Panc1 (cell line): Measurements from ENCODE around the gene IQSEC2. TPM values are rescaled to one million over a fixed set of nuclear protein-coding genes. Genes with fewer than 3 reads are reported as not detected.

ENCODE experiments used
- ATAC-seq: fragments of 200-7000 bp; cut with Tn5 transposase; 2 replicates; pipeline ENCODE4 v1.9.1; 2020; ENCODE audit warnings: mild to moderate bottlenecking, moderate library complexity
- BruUV-seq: library from RNA; stranded (reverse); fragments of 400-500 nt; replicated peaks from 2 replicates; lab custom pipeline; 2021; lab: Mats Ljungman, UMichigan
- CTCF ChIA-PET: fragments of 300-600 bp; sonication (Branson Sonifier 250); formaldehyde crosslinking; loops from one replicate; lab custom pipeline; 2022; ENCODE audit warnings: antibody characterized with exemption; lab: Charles Lee
- POLR2A ChIA-PET: fragments of 300-600 bp; sonication (Branson Sonifier 250); formaldehyde crosslinking; loops from one replicate; lab custom pipeline; 2022; ENCODE audit warnings: antibody characterized with exemption; lab: Charles Lee
- DNase-seq: peaks from one replicate; pipeline ENCODE4 v3.0.0-alpha.2; 2010; ENCODE audit warnings: low read depth, low spot score
- H3K27ac ChIP-seq: 2 replicates; pipeline ENCODE4 v1.5.1; 2011; ENCODE audit warnings: mild to moderate bottlenecking, low read length, inconsistent platforms
- H3K27me3 ChIP-seq: fragments of 200-500 bp; sonication (Bioruptor generic); 2 replicates; pipeline ENCODE4 v1.6.0; 2014; ENCODE audit warnings: low read length, inconsistent platforms; ENCODE audit not compliant: control insufficient read depth, insufficient read depth
- H3K36me3 ChIP-seq: fragments of 200-500 bp; sonication (Bioruptor generic); 2 replicates; pipeline ENCODE4 v1.5.1; 2014; ENCODE audit warnings: inconsistent platforms, mild to moderate bottlenecking, low read length, moderate library complexity; ENCODE audit not compliant: control insufficient read depth, insufficient read depth
- H3K4me1 ChIP-seq: 2 replicates; pipeline ENCODE4 v1.5.1; 2011; ENCODE audit warnings: inconsistent platforms, mild to moderate bottlenecking, low read length, moderate library complexity; ENCODE audit not compliant: control insufficient read depth, insufficient read depth
- H3K4me3 ChIP-seq, 2 experiments: 2 replicates each; pipeline ENCODE4 v1.5.1; 2011 to 2012; ENCODE audit warnings: low read depth in 2 of 2, low read length in 2 of 2, mild to moderate bottlenecking in 2 of 2, inconsistent platforms in 1 of 2, moderate library complexity in 1 of 2
- H3K9me3 ChIP-seq: fragments of 200-500 bp; sonication (Bioruptor generic); 2 replicates; pipeline ENCODE4 v1.5.1; 2014; ENCODE audit warnings: low read depth, mild to moderate bottlenecking, inconsistent platforms, low read length, moderate library complexity; ENCODE audit not compliant: control insufficient read depth, insufficient read depth
- POLR2AphosphoS5 ChIP-seq: IDR thresholded peaks from 2 replicates; pipeline ENCODE4 v1.6.1; 2012; ENCODE audit warnings: mild to moderate bottlenecking, low read depth, low read length, moderate library complexity
- SIN3A ChIP-seq: IDR thresholded peaks from 2 replicates; pipeline ENCODE4 v1.6.1; 2012; ENCODE audit warnings: low read depth, mild to moderate bottlenecking, low read length, moderate library complexity, borderline replicate concordance; ENCODE audit not compliant: insufficient read depth
- TCF7L2 ChIP-seq: IDR thresholded peaks from 2 replicates; pipeline ENCODE4 v1.6.1; 2011; ENCODE audit warnings: mild to moderate bottlenecking, low read depth, low read length, inconsistent platforms
- in situ Hi-C: cut with HindIII; loops from 2 replicates; pipeline ENCODE4 v1.10.0; 2016; ENCODE audit warnings: low sequenced_read_pairs, low pct_unique_long_range_greater_than_20kb
- intact Hi-C: fragments of 100-400 bp; cut with micrococcal nuclease; formaldehyde crosslinking; loops from one replicate; pipeline ENCODE4 v1.10.0; 2022; ENCODE audit not compliant: unreplicated experiment
- total RNA-seq: library from RNA; stranded (reverse); gene quantifications from one replicate; pipeline ENCODE4 v1.2.1, GENCODE V29; 2021; ENCODE audit not compliant: unreplicated experiment
- TF ChIP-seq, protein P1 (sequence below), 2 experiments: IDR thresholded peaks; 2 replicates each; pipeline ENCODE4 v1.6.1; 2011 to 2012; ENCODE audit warnings: low read depth in 2 of 2, control low read depth in 1 of 2, low read length in 1 of 2, mild to moderate bottlenecking in 1 of 2, moderate library complexity in 1 of 2; ENCODE audit not compliant: insufficient read depth in 1 of 2
- TF ChIP-seq, protein P2 (sequence below): fragments of 450-650 bp; IDR thresholded peaks from 2 replicates; pipeline ENCODE4 v1.5.1; 2017; ENCODE audit warnings: mild to moderate bottlenecking

IQSEC2 gene
- total RNA-seq, 1 experiment from 2014 or later = 38.8 TPM

DNA sequence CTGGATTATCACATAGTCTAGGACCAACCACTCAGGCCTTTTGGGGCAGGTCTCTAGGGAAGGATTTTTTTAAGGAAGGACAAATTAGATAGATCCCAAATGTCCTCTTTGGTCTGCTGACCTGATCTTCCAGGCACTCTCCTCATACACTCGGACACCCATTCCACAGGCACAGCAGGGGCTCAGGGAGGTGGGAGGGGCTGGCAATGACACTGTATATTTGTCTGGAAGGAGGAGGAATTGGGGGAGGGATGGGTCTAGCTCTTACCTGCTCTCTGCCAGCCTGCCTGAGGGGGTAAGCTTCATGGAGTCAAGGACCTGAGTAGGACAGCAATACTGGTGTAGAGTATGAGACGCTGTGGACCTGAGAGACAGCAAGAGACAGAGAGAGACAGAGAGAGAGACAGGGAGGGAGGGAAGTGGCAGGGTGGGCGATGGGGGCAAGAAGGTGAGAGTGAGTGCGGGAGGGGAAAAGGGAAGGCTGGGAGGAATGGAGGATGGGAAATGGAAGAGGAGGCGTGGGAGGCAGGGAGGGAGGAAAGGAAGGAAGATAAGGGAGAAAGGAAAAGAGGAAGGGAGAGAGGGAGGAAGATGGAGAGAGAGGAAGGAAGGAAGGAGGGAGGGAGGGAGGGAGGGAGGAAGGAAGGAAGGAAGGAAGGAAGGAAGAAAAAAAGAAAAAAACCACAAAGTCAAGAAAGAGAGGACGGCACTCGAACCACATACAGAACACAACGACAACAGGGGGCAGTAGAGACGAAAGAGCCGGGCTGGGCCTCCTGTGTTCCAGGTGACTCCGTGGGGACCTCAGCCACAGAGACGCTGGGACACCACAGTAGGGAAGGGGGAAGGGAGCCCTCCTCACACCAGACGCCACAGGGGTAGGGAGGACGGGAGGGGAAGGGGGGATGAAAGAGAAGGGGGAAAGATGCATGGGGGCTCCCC is 1.8 kb downstream of the IQSEC2 start:
- peak overlapping the region; percentile 44 to 72 for H3K4me3 ChIP-seq
- no peaks in the 10 kb centered on the region for H3K36me3 ChIP-seq
- TF ChIP-seq, protein P1, sequence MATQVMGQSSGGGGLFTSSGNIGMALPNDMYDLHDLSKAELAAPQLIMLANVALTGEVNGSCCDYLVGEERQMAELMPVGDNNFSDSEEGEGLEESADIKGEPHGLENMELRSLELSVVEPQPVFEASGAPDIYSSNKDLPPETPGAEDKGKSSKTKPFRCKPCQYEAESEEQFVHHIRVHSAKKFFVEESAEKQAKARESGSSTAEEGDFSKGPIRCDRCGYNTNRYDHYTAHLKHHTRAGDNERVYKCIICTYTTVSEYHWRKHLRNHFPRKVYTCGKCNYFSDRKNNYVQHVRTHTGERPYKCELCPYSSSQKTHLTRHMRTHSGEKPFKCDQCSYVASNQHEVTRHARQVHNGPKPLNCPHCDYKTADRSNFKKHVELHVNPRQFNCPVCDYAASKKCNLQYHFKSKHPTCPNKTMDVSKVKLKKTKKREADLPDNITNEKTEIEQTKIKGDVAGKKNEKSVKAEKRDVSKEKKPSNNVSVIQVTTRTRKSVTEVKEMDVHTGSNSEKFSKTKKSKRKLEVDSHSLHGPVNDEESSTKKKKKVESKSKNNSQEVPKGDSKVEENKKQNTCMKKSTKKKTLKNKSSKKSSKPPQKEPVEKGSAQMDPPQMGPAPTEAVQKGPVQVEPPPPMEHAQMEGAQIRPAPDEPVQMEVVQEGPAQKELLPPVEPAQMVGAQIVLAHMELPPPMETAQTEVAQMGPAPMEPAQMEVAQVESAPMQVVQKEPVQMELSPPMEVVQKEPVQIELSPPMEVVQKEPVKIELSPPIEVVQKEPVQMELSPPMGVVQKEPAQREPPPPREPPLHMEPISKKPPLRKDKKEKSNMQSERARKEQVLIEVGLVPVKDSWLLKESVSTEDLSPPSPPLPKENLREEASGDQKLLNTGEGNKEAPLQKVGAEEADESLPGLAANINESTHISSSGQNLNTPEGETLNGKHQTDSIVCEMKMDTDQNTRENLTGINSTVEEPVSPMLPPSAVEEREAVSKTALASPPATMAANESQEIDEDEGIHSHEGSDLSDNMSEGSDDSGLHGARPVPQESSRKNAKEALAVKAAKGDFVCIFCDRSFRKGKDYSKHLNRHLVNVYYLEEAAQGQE (IDR thresholded peaks at IDR 0.05; ENCODE audit: insufficient read depth in 1 of 2, low read depth in 2 of 2, low read length in 1 of 2) = no peak
- no peak for TF ChIP-seq TCF7L2
- TF ChIP-seq POLR2AphosphoS5 = no peak
- TF ChIP-seq, protein P2, sequence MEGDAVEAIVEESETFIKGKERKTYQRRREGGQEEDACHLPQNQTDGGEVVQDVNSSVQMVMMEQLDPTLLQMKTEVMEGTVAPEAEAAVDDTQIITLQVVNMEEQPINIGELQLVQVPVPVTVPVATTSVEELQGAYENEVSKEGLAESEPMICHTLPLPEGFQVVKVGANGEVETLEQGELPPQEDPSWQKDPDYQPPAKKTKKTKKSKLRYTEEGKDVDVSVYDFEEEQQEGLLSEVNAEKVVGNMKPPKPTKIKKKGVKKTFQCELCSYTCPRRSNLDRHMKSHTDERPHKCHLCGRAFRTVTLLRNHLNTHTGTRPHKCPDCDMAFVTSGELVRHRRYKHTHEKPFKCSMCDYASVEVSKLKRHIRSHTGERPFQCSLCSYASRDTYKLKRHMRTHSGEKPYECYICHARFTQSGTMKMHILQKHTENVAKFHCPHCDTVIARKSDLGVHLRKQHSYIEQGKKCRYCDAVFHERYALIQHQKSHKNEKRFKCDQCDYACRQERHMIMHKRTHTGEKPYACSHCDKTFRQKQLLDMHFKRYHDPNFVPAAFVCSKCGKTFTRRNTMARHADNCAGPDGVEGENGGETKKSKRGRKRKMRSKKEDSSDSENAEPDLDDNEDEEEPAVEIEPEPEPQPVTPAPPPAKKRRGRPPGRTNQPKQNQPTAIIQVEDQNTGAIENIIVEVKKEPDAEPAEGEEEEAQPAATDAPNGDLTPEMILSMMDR = peak; percentile 72
- no peak for TF ChIP-seq SIN3A
- no peaks in the 10 kb centered on the region for H3K27me3 ChIP-seq
- BruUV-seq = no TSS peak
- H3K4me1 ChIP-seq = peaks cover 15% of the 10 kb centered on the region
- in situ Hi-C loops = no loop called here
- POLR2A ChIA-PET = no interaction called here
- DNase-seq (no peak), ATAC-seq (no peak)
- intact Hi-C loops = no loop called here
- CTCF ChIA-PET = interaction anchor here (0.6 kb wide), 1 partner anchor 32 kb away, joined by 3 read pairs; no protein-coding TSS in a partner anchor
- peak overlapping the region; percentile 90 for H3K27ac ChIP-seq
- H3K9me3 ChIP-seq = no peaks in the 10 kb centered on the region

DNA sequence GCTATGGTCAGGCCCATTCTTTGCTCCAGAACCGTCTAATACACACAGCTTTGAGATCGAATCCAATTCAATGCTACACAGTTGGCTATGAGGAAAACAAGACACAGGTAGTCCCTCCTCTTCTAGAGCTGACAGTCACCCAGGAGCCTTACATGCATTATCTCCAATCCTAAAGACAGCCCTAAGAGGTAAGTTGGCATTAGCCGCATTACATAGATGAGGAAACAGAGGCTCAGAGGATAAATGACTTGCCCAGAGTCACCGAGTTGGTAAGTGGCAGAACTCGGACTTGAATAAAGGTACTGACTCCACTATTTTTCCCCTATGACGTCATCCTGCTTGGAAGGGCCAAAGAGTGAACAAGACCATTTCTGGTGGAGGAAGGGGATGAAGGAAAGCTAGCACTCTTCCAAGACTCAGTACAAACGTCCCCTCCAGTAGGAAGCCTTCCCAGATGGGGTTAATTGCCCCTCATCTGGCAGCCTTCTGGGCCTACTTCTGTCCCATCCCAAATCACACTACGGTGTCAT is 8.5 kb downstream of the IQSEC2 start:
- ChIA-PET CTCF (no interaction called here), POLR2A (no interaction called here)

More for the DNA sequence above, 8.5 kb downstream of the IQSEC2 start:
- in situ Hi-C loops = no loop called here
- BruUV-seq = no TSS peak
- Histone ChIP-seq H3K9me3 (no peaks in the 10 kb centered on the region), H3K4me1 (no peaks in the 10 kb centered on the region), H3K27me3 (no peaks in the 10 kb centered on the region), H3K27ac (no peak overlapping the region), H3K36me3 (no peaks in the 10 kb centered on the region), H3K4me3 (no peak overlapping the region)
- DNase-seq (no peak), ATAC-seq (no peak)
- intact Hi-C loops = no loop called here
- TF ChIP-seq, protein P1 (IDR thresholded peaks at IDR 0.05; ENCODE audit: insufficient read depth in 1 of 2, low read depth in 2 of 2, low read length in 1 of 2) = no peak
- TF ChIP-seq POLR2AphosphoS5 (no peak), TCF7L2 (no peak)
